HepG2 (cell line): ENCODE results near the gene SNPH. TPM values are rescaled to one million over a fixed set of nuclear protein-coding genes. Genes with fewer than 3 reads are reported as not detected.
A peak's percentile ranks its signal among the peaks of the same experiment; 100 is the strongest.

ENCODE experiments used
- ATAC-seq: fragments of 200-7000 bp; cut with Tn5 transposase; 3 replicates; pipeline ENCODE4 v1.9.1; 2020; ENCODE audit warnings: mild to moderate bottlenecking, moderate library complexity
- BruUV-seq: library from RNA; stranded (reverse); fragments of 400-500 nt; replicated peaks from 2 replicates; lab custom pipeline; 2021; lab: Mats Ljungman, UMichigan
- CTCF ChIA-PET: fragments of 300-600 bp; formaldehyde crosslinking; extraction: SDS; loops from one replicate; lab custom pipeline; 2021; ENCODE audit warnings: low total read pairs, inconsistent platforms, low intra/inter-chr PET ratio; lab: Yijun Ruan, JAX
- POLR2A ChIA-PET: fragments of 350-600 bp; sonication (Branson Sonifier 250); formaldehyde crosslinking; loops from one replicate; lab custom pipeline; 2020; ENCODE audit warnings: antibody characterized with exemption, inconsistent platforms; lab: Yijun Ruan, JAX
- DNase-seq: peaks from one replicate; pipeline ENCODE4 v3.0.0-alpha.2; 2015; ENCODE audit warnings: low spot score
- FAIRE-seq: peaks from 3 replicates; lab custom pipeline; 2011; peaks lifted over from hg19 to GRCh38; lab: Jason Lieb, UNC
- H2AFZ ChIP-seq: one replicate; pipeline ENCODE4 v1.6.1; 2011; ENCODE audit warnings: low read length, inconsistent platforms
- H3K27ac ChIP-seq: fragments of 300-600 bp; 3 replicates; pipeline ENCODE4 v1.8.0; 2011; ENCODE audit warnings: mixed run types, mild to moderate bottlenecking, mixed read lengths, low read length, inconsistent platforms; ENCODE audit not compliant: insufficient read depth; ENCODE audit errors: extremely low read length
- H3K27me3 ChIP-seq, 2 experiments: fragments of 200-600 bp in 1 of 2; 2 replicates in 1 of 2; 3 replicates in 1 of 2; pipeline versions ENCODE4 v1.6.0 to v1.8.0; 2011; ENCODE audit warnings: low read length in 2 of 2, mild to moderate bottlenecking in 2 of 2, moderate library complexity in 2 of 2, inconsistent platforms in 1 of 2; ENCODE audit not compliant: insufficient read depth in 2 of 2, control insufficient read depth in 1 of 2
- H3K36me3 ChIP-seq, 2 experiments: fragments of 200-600 bp in 1 of 2; replicated peaks in 1 of 2; 2 replicates in 1 of 2; 3 replicates in 1 of 2; pipeline versions ENCODE4 v1.5.1 to v1.8.0; 2011; ENCODE audit warnings: low read length in 2 of 2, inconsistent platforms in 1 of 2; ENCODE audit not compliant: insufficient read depth in 2 of 2, control insufficient read depth in 1 of 2
- H3K4me1 ChIP-seq: 2 replicates; pipeline ENCODE4 v1.5.1; 2012; ENCODE audit warnings: low read length, inconsistent platforms; ENCODE audit not compliant: insufficient read depth
- H3K4me2 ChIP-seq: 2 replicates; pipeline ENCODE4 v1.6.0; 2011; ENCODE audit warnings: low read depth, low read length, inconsistent platforms
- H3K4me3 ChIP-seq, 3 experiments: fragments of 200-600 bp in 1 of 3; sonication (generic), shearing (Covaris generic) in 1 of 3; replicated peaks in 1 of 3; 2 replicates each; pipeline ENCODE4 v1.5.1; 2011 to 2016; ENCODE audit warnings: low read length in 3 of 3, inconsistent platforms in 2 of 3, low read depth in 2 of 3, mild to moderate bottlenecking in 2 of 3, control low read depth in 1 of 3, mixed read lengths in 1 of 3; ENCODE audit not compliant: insufficient read depth in 1 of 3
- H3K79me2 ChIP-seq: one replicate; pipeline ENCODE4 v1.6.1; 2011; ENCODE audit warnings: low read length, inconsistent platforms; ENCODE audit not compliant: insufficient read depth
- H3K9ac ChIP-seq: 2 replicates; pipeline ENCODE4 v1.6.0; 2011; ENCODE audit warnings: mild to moderate bottlenecking, low read depth, low read length, inconsistent platforms; ENCODE audit not compliant: insufficient read depth
- H3K9me3 ChIP-seq: 2 replicates; pipeline ENCODE4 v1.5.1; 2012; ENCODE audit warnings: mild to moderate bottlenecking, low read length
- H4K20me1 ChIP-seq: 2 replicates; pipeline ENCODE4 v1.6.0; 2011; ENCODE audit warnings: inconsistent platforms, mild to moderate bottlenecking, low read length, moderate library complexity; ENCODE audit not compliant: insufficient read depth
- HNRNPLL ChIP-seq: fragments of 200-400 bp; formaldehyde crosslinking; IDR thresholded peaks from 2 replicates; pipeline ENCODE4 v1.6.1; 2017; ENCODE audit warnings: mild to moderate bottlenecking, low read depth, low read length; ENCODE audit not compliant: poor library complexity, severe bottlenecking
- MAFK ChIP-seq, 2 experiments: IDR thresholded peaks in 1 of 2; conservative IDR thresholded peaks in 1 of 2; 2 replicates each; pipeline ENCODE4 v1.6.1; 2011; ENCODE audit warnings: improper control_type of control experiment in 2 of 2, low read length in 2 of 2
- SMAD9 ChIP-seq: sonication (generic); formaldehyde crosslinking; IDR thresholded peaks from 2 replicates; pipeline ENCODE4 v1.5.1; 2020; ENCODE audit warnings: mild to moderate bottlenecking, missing genetic modification reagents
- TAF15 ChIP-seq: fragments of 200-400 bp; formaldehyde crosslinking; IDR thresholded peaks from one replicate; pipeline ENCODE4 v1.6.1; 2018; ENCODE audit warnings: mild to moderate bottlenecking, low read depth, low read length; ENCODE audit not compliant: poor library complexity, severe bottlenecking
- WGBS: methylation state at CpG from one replicate; pipeline ENCODE4 v1.1.6; 2017; ENCODE audit warnings: low lambda C conversion rate; 5-methylcytosine and 5-hydroxymethylcytosine counted together
- in situ Hi-C: cut with HindIII; loops from 2 replicates; pipeline ENCODE4 v1.10.0; 2017; ENCODE audit warnings: low pct_unique_long_range_greater_than_20kb; ENCODE audit not compliant: extremely low pct_ligation_motif_present
- intact Hi-C: fragments of 100-400 bp; cut with micrococcal nuclease; formaldehyde crosslinking; loops from one replicate; pipeline ENCODE4 v1.10.0; 2022; ENCODE audit not compliant: unreplicated experiment
- polyA plus RNA-seq, 8 experiments: library from polyadenylated mRNA; depleted of rRNA in 3 of 8; stranded (reverse) in 7 of 8; unstranded in 1 of 8; fragments of >200 nt; fragmentation: Illumina TruSeq in 4 of 8; extraction: Trizol in 4 of 8; gene quantifications; 2 replicates each; pipeline versions ENCODE4 v1.2.1 to v1.2.3, GENCODE V29; 2011 to 2016; ENCODE audit warnings: low read depth in 4 of 8, missing spikeins in 1 of 8, mixed read lengths in 1 of 8; ENCODE audit not compliant: insufficient read depth in 1 of 8
- total RNA-seq, 5 experiments: library from RNA; depleted of rRNA; stranded (reverse); fragments of >200 nt; fragmentation: Illumina TruSeq; extraction: Trizol; gene quantifications; 2 replicates each; pipeline ENCODE4 v1.2.3, GENCODE V29; 2016; ENCODE audit warnings: low read depth in 1 of 5
- TF ChIP-seq, protein P1 (sequence below): fragments of 450-650 bp; IDR thresholded peaks from 2 replicates; pipeline ENCODE4 v1.6.1; 2017

SNPH gene
- total and polyA plus RNA-seq, 2 of the 13 experiments (the other 11 are each of a cell fraction or from before 2014, with no cell fraction given): 0.09 TPM; not detected in 1

DNA sequence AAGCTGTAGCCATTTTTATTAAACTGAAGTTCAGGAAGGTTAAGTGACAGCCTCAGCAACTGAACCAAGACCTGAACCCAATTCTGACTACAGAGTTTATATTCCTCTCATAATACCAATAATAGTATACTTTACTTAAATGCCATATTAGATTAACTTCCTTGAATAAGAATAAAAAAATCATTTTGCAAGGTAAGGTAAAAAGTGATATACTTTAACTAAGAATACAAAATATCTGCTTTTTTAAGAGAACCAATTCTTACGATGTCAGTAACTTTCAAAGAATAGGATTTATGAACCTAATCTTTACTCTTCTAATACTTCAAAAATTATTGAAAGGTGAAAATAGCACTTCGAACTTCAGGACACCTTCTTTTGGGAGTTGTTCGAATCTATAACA, 36.6 kb upstream of the SNPH start:
- no peaks in the 10 kb centered on the region for H3K9me3 ChIP-seq
- H3K27ac ChIP-seq: no peak overlapping the region
- H2AFZ ChIP-seq: no peak overlapping the region
- H3K4me2 ChIP-seq: no peak overlapping the region
- DNase-seq (no peak), FAIRE-seq (no peak), ATAC-seq (no peak)
- peaks cover 13% of the 10 kb centered on the region for H3K4me1 ChIP-seq
- H3K36me3 ChIP-seq: no peaks in the 10 kb centered on the region
- no peak overlapping the region for H3K4me3 ChIP-seq
- WGBS: 14% methylated on average over 3 of the region's 3 CpGs
- in situ Hi-C loops: no loop called here
- intact Hi-C loops: loop anchor here (5.0 kb wide), 1 partner anchor 107 kb away; no protein-coding TSS in a partner anchor
- no peaks in the 10 kb centered on the region for H3K79me2 ChIP-seq
- no peak for TF ChIP-seq HNRNPLL
- peak; percentile 18 to 64; a peak in 2 of 4 replicates for TF ChIP-seq MAFK (conservative IDR thresholded peaks at IDR 0.05 in 1 of 2, IDR thresholded peaks at IDR 0.05 in 1 of 2; ENCODE audit: low read length in 2 of 2)
- no peak for TF ChIP-seq SMAD9 (CRISPR knock-in tag)
- TF ChIP-seq, protein P1, sequence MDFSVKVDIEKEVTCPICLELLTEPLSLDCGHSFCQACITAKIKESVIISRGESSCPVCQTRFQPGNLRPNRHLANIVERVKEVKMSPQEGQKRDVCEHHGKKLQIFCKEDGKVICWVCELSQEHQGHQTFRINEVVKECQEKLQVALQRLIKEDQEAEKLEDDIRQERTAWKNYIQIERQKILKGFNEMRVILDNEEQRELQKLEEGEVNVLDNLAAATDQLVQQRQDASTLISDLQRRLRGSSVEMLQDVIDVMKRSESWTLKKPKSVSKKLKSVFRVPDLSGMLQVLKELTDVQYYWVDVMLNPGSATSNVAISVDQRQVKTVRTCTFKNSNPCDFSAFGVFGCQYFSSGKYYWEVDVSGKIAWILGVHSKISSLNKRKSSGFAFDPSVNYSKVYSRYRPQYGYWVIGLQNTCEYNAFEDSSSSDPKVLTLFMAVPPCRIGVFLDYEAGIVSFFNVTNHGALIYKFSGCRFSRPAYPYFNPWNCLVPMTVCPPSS: no peak
- TF ChIP-seq TAF15: no peak
- H4K20me1 ChIP-seq: no peaks in the 10 kb centered on the region; the same call in 1 of the 2 replicates
- no peak overlapping the region for H3K9ac ChIP-seq
- CTCF ChIA-PET: no interaction called here
- peaks cover 2 to 28% of the 10 kb centered on the region in 2 experiments for H3K27me3 ChIP-seq
- POLR2A ChIA-PET: interaction anchor here (0.5 kb wide), 1 partner anchor 1796 kb away, joined by 4 read pairs; no protein-coding TSS in a partner anchor
- no TSS peak for BruUV-seq
